ENCODE data around the gene RNF220. TPM values are rescaled to one million over a fixed set of nuclear protein-coding genes. Genes with fewer than 3 reads are reported as not detected.

The RNF220 gene
- total and polyA plus RNA-seq, 2 of the 13 experiments (the other 11 are each of a cell fraction or from before 2014, with no cell fraction given): 48.2 to 72.1 TPM

GRCh38 chr1:44594871-44595735 is 190.0 kb downstream of the RNF220 start (continued):
- TF ChIP-seq SALL1 (CRISPR knock-in tag; IDR thresholded peaks at IDR 0.05) (peak; percentile 61), KDM3A (CRISPR knock-in tag; IDR thresholded peaks at IDR 0.05; ENCODE audit: low read depth) (0 out of 2 replicates have a peak, but pooled peaks have one; percentile 81), ZFX (CRISPR knock-in tag; IDR thresholded peaks at IDR 0.05; ENCODE audit: low read depth) (peak; percentile 56; the same call in 1 of the 2 replicates), HNF4G (IDR thresholded peaks at IDR 0.05; ENCODE audit: borderline replicate concordance, low read depth, low read length) (peak; percentile 66), HNF4G (CRISPR knock-in tag; IDR thresholded peaks at IDR 0.05; ENCODE audit: borderline replicate concordance, low read depth) (no peak), LCORL (IDR thresholded peaks at IDR 0.05) (no peak), LCORL (CRISPR knock-in tag; IDR thresholded peaks at IDR 0.05) (0 out of 2 replicates have a peak, but pooled peaks have one; percentile 32), NFIB (CRISPR knock-in tag; IDR thresholded peaks at IDR 0.05; ENCODE audit: borderline replicate concordance) (no peak), HNRNPLL (IDR thresholded peaks at IDR 0.05; ENCODE audit: low read depth, low read length, poor library complexity, severe bottlenecking) (peak; percentile 44), CCDC6 (CRISPR knock-in tag; IDR thresholded peaks at IDR 0.05) (0 out of 2 replicates have a peak, but pooled peaks have one; percentile 30), TBX2 (CRISPR knock-in tag; IDR thresholded peaks at IDR 0.05; ENCODE audit: borderline replicate concordance) (peak; percentile 44; the same call in 1 of the 2 replicates), EP300 (IDR thresholded peaks at IDR 0.05; ENCODE audit: low read depth in 2 of 2, low read length in 2 of 2) (no peak), EP300 (CRISPR knock-in tag; IDR thresholded peaks at IDR 0.05; ENCODE audit: borderline replicate concordance) (no peak), ZNF740 (CRISPR knock-in tag; IDR thresholded peaks at IDR 0.05) (peak; percentile 85; the same call in 1 of the 2 replicates), XRCC5 (optimal IDR thresholded peaks at IDR 0.05; ENCODE audit: low read length) (peak; percentile 85), SOX5 (CRISPR knock-in tag; IDR thresholded peaks at IDR 0.05; ENCODE audit: borderline replicate concordance) (no peak), ZNF225 (CRISPR knock-in tag; IDR thresholded peaks at IDR 0.05) (peak; percentile 66; the same call in 1 of the 2 replicates), SOX6 (IDR thresholded peaks at IDR 0.05) (no peak), SOX6 (CRISPR knock-in tag; IDR thresholded peaks at IDR 0.05) (peak; percentile 15; the same call in 1 of the 2 replicates), NR2F6 (IDR thresholded peaks at IDR 0.05) (peak; percentile 56; the same call in 1 of the 2 replicates), NR2F6 (CRISPR knock-in tag; IDR thresholded peaks at IDR 0.05) (peak; percentile 76; the same call in 1 of the 2 replicates), NR2F1 (CRISPR knock-in tag; IDR thresholded peaks at IDR 0.05) (peak in 1 of 2 experiments; percentile 61; a peak in 2 of 4 replicates)
- TF ChIP-seq, protein P1, sequence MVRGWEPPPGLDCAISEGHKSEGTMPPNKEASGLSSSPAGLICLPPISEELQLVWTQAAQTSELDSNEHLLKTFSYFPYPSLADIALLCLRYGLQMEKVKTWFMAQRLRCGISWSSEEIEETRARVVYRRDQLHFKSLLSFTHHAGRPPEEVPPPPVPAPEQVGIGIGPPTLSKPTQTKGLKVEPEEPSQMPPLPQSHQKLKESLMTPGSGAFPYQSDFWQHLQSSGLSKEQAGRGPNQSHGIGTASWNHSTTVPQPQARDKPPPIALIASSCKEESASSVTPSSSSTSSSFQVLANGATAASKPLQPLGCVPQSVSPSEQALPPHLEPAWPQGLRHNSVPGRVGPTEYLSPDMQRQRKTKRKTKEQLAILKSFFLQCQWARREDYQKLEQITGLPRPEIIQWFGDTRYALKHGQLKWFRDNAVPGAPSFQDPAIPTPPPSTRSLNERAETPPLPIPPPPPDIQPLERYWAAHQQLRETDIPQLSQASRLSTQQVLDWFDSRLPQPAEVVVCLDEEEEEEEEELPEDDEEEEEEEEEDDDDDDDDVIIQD (CRISPR knock-in tag; IDR thresholded peaks at IDR 0.05; ENCODE audit: low read depth): no peak
